H1 (cell line): ENCODE measurements around the gene LITAFD. TPM values are rescaled to one million over a fixed set of nuclear protein-coding genes. Genes with fewer than 3 reads are reported as not detected.

Experiments
- BACH1 ChIP-seq: IDR thresholded peaks from 2 replicates; pipeline ENCODE4 v1.6.1; 2012; ENCODE audit warnings: low read length, improper control_type of control experiment
- CHD2 ChIP-seq: IDR thresholded peaks from 2 replicates; pipeline ENCODE4 v1.6.1; 2012; ENCODE audit warnings: low read length, improper control_type of control experiment
- CTBP2 ChIP-seq: IDR thresholded peaks from 2 replicates; pipeline ENCODE4 v1.7.0; 2011; ENCODE audit warnings: borderline replicate concordance, mild to moderate bottlenecking, moderate library complexity, mixed read lengths, low read length; ENCODE audit not compliant: insufficient read depth, insufficient read length
- RAD21 ChIP-seq, 2 experiments: IDR thresholded peaks in 1 of 2; conservative IDR thresholded peaks in 1 of 2; 2 replicates each; pipeline ENCODE4 v1.6.1; 2011; ENCODE audit warnings: low read depth in 2 of 2, low read length in 2 of 2, improper control_type of control experiment in 1 of 2, inconsistent platforms in 1 of 2, mild to moderate bottlenecking in 1 of 2, moderate library complexity in 1 of 2
- polyA plus RNA-seq, 7 experiments: library from polyadenylated mRNA; depleted of rRNA in 3 of 7; stranded (reverse) in 5 of 7; unstranded in 2 of 7; fragments of >200 nt in 5 of 7; fragments of 200-250 nt in 2 of 7; gene quantifications; 1 replicate in 5 of 7; 2 replicates in 1 of 7; 4 replicates in 1 of 7; pipeline versions ENCODE4 v1.2.1 to v1.2.3, GENCODE V29; 2011 to 2013; ENCODE audit warnings: missing spikeins in 2 of 7, mixed read lengths in 2 of 7
- total RNA-seq: library from RNA; stranded (reverse); fragmentation: NEBNext Ultra II Directional; extraction: Animal tissue kit (Norgen Biotek cat#: 25700); gene quantifications from 2 replicates; pipeline ENCODE4 v1.2.1, GENCODE V29; 2021
- TF ChIP-seq, protein P1 (sequence below): fragments of 300-600 bp; sonication (generic); IDR thresholded peaks from 2 replicates; pipeline ENCODE4 v1.7.1; 2012; ENCODE audit warnings: low read length, moderate library complexity, mild to moderate bottlenecking, inconsistent platforms; ENCODE audit not compliant: insufficient replicate concordance

LITAFD gene
- total and polyA plus RNA-seq, 2 of the 8 experiments (the other 6 are each of a cell fraction or from before 2014, with no cell fraction given), result not detected

DNA sequence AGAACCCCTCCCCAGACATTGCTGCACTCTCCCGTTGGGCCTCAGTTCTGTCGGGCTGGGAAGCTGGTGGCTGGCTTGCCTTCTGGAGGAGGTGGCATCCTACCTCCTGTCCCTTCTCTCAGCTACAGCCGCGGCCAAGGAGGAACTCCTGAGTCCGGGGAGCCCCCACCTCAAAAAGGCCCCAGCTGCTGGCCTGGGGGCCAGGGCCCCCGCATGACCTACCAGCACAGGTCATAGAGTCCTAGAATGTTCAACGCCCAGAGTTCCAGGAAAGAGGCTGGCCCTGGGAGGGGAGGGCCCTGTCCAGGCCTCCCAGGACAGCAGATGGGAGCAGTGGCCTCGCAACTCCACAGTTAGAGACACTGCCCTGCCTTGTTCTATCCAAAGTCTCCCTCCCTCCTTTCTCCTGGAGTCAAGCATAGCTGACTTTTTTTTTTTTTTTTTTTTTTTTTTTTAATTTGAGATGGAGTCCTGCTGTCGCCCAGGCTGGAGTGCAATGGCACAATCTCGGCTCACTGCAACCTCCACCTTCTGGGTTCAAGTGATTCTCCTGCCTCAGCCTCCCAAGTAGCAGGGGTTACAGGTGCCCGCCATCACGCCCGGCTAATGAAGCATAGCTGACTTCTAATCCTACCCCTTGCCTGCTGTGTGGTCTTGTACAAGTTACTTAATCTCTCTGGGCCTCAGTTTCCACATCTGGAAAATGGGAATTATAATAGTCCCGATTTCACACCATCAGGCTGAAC is 20.4 kb upstream of the LITAFD start (continued):
- TF ChIP-seq, protein P1, sequence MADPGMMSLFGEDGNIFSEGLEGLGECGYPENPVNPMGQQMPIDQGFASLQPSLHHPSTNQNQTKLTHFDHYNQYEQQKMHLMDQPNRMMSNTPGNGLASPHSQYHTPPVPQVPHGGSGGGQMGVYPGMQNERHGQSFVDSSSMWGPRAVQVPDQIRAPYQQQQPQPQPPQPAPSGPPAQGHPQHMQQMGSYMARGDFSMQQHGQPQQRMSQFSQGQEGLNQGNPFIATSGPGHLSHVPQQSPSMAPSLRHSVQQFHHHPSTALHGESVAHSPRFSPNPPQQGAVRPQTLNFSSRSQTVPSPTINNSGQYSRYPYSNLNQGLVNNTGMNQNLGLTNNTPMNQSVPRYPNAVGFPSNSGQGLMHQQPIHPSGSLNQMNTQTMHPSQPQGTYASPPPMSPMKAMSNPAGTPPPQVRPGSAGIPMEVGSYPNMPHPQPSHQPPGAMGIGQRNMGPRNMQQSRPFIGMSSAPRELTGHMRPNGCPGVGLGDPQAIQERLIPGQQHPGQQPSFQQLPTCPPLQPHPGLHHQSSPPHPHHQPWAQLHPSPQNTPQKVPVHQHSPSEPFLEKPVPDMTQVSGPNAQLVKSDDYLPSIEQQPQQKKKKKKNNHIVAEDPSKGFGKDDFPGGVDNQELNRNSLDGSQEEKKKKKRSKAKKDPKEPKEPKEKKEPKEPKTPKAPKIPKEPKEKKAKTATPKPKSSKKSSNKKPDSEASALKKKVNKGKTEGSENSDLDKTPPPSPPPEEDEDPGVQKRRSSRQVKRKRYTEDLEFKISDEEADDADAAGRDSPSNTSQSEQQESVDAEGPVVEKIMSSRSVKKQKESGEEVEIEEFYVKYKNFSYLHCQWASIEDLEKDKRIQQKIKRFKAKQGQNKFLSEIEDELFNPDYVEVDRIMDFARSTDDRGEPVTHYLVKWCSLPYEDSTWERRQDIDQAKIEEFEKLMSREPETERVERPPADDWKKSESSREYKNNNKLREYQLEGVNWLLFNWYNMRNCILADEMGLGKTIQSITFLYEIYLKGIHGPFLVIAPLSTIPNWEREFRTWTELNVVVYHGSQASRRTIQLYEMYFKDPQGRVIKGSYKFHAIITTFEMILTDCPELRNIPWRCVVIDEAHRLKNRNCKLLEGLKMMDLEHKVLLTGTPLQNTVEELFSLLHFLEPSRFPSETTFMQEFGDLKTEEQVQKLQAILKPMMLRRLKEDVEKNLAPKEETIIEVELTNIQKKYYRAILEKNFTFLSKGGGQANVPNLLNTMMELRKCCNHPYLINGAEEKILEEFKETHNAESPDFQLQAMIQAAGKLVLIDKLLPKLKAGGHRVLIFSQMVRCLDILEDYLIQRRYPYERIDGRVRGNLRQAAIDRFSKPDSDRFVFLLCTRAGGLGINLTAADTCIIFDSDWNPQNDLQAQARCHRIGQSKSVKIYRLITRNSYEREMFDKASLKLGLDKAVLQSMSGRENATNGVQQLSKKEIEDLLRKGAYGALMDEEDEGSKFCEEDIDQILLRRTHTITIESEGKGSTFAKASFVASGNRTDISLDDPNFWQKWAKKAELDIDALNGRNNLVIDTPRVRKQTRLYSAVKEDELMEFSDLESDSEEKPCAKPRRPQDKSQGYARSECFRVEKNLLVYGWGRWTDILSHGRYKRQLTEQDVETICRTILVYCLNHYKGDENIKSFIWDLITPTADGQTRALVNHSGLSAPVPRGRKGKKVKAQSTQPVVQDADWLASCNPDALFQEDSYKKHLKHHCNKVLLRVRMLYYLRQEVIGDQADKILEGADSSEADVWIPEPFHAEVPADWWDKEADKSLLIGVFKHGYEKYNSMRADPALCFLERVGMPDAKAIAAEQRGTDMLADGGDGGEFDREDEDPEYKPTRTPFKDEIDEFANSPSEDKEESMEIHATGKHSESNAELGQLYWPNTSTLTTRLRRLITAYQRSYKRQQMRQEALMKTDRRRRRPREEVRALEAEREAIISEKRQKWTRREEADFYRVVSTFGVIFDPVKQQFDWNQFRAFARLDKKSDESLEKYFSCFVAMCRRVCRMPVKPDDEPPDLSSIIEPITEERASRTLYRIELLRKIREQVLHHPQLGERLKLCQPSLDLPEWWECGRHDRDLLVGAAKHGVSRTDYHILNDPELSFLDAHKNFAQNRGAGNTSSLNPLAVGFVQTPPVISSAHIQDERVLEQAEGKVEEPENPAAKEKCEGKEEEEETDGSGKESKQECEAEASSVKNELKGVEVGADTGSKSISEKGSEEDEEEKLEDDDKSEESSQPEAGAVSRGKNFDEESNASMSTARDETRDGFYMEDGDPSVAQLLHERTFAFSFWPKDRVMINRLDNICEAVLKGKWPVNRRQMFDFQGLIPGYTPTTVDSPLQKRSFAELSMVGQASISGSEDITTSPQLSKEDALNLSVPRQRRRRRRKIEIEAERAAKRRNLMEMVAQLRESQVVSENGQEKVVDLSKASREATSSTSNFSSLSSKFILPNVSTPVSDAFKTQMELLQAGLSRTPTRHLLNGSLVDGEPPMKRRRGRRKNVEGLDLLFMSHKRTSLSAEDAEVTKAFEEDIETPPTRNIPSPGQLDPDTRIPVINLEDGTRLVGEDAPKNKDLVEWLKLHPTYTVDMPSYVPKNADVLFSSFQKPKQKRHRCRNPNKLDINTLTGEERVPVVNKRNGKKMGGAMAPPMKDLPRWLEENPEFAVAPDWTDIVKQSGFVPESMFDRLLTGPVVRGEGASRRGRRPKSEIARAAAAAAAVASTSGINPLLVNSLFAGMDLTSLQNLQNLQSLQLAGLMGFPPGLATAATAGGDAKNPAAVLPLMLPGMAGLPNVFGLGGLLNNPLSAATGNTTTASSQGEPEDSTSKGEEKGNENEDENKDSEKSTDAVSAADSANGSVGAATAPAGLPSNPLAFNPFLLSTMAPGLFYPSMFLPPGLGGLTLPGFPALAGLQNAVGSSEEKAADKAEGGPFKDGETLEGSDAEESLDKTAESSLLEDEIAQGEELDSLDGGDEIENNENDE, result no peak
- no peak for TF ChIP-seq BACH1
- no peak for TF ChIP-seq CTBP2
- TF ChIP-seq CHD2, result no peak
- TF ChIP-seq RAD21 (IDR thresholded peaks at IDR 0.05 in 1 of 2, conservative IDR thresholded peaks at IDR 0.05 in 1 of 2; ENCODE audit: low read depth in 2 of 2, low read length in 2 of 2), result no peak
